Fibroblast of pulmonary artery (primary cell): ENCODE data around the gene FRAS1.

Experiments
- DNase-seq: peaks from one replicate; pipeline ENCODE4 v3.0.0-alpha.2; 2010; ENCODE audit warnings: low read depth
- H3K4me3 ChIP-seq: replicated peaks from 2 replicates; pipeline ENCODE4 v1.5.1; 2011; ENCODE audit warnings: low read depth, mild to moderate bottlenecking, control low read depth, low read length, moderate library complexity
- CTCF ChIP-seq: IDR thresholded peaks from 2 replicates; pipeline ENCODE4 v1.5.1; 2011; ENCODE audit warnings: mild to moderate bottlenecking, control low read depth, low read length, inconsistent platforms; ENCODE audit errors: missing control alignments

The FRAS1 gene

GRCh38 chr4:78059524-78059889 is 2.4 kb downstream of the FRAS1 start:
- peak; percentile 70 for TF ChIP-seq CTCF
- H3K4me3 ChIP-seq = peak overlapping the region; percentile 72

GRCh38 chr4:78059938-78060337 is 2.8 kb downstream of the FRAS1 start:
- no peak for TF ChIP-seq CTCF
- H3K4me3 ChIP-seq = no peak overlapping the region

More at GRCh38 chr4:78059524-78059889, 2.4 kb downstream of the FRAS1 start:
- DNase-seq = peak; percentile 84

GRCh38 chr4:78061939-78062570 is 4.9 kb downstream of the FRAS1 start:
- no peak overlapping the region for H3K4me3 ChIP-seq
- no peak for DNase-seq
- TF ChIP-seq CTCF = no peak

More at GRCh38 chr4:78059938-78060337, 2.8 kb downstream of the FRAS1 start:
- no peak for DNase-seq

GRCh38 chr4:78065508-78066192 is 8.5 kb downstream of the FRAS1 start:
- no peak for TF ChIP-seq CTCF
- no peak for DNase-seq

GRCh38 chr4:78068481-78068880 is 11.4 kb downstream of the FRAS1 start:
- TF ChIP-seq CTCF = no peak
- no peak overlapping the region for H3K4me3 ChIP-seq
- DNase-seq = no peak

More at GRCh38 chr4:78065508-78066192, 8.5 kb downstream of the FRAS1 start:
- no peak overlapping the region for H3K4me3 ChIP-seq

- no peak for TF ChIP-seq CTCF
- DNase-seq = no peak
- no peak overlapping the region for H3K4me3 ChIP-seq
Measured at GRCh38 chr4:78069319-78069718, 12.2 kb downstream of the FRAS1 start.
